ENCODE measurements around the gene RELL1. TPM values are rescaled to one million over a fixed set of nuclear protein-coding genes. Genes with fewer than 3 reads are reported as not detected.

RELL1 gene
- polyA plus RNA-seq, 1 donor from 2014 or later = 0.47 TPM

DNA sequence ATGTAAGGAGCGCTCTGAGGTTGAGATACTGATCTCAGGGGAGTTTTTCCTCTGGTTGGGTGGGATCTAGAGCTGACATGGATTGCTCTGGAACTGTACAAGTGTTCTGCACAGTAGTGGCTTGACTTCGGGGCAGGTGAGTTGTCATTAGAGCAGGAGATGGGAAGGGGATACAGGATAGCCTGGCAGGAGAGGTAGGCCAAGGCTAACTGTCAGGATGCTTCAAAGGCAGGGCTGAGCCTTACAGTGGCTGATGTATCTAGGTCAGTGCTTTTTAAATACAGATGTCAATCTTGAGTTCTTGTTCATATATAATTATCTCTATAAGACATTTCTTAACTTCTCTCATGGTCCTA is 43.5 kb upstream of the RELL1 start:
- Histone ChIP-seq H3K9ac (ENCODE audit: low read length) (no peak overlapping the region), H3K79me2 (replicated peaks; ENCODE audit: insufficient read depth, low read length) (no peaks in the 10 kb centered on the region), H2AFZ (ENCODE audit: low read depth, low read length) (no peak overlapping the region), H3K27ac (ENCODE audit: low read length) (no peak overlapping the region), H3K4me3 (ENCODE audit: low read length) (no peak overlapping the region), H3K9me3 (ENCODE audit: low read length) (no peaks in the 10 kb centered on the region), H3K4me2 (ENCODE audit: low read length) (no peak overlapping the region), H3K9me2 (ENCODE audit: insufficient read depth, low read length) (no peaks in the 10 kb centered on the region), H3K27me3 (ENCODE audit: insufficient read depth, low read depth, low read length) (no peaks in the 10 kb centered on the region), H4K20me1 (ENCODE audit: insufficient read depth) (no peaks in the 10 kb centered on the region), H3F3A (ENCODE audit: insufficient read depth, low read length, poor library complexity, severe bottlenecking) (no peaks in the 10 kb centered on the region), H3K36me3 (ENCODE audit: insufficient read depth, low read length) (no peaks in the 10 kb centered on the region)
- TF ChIP-seq, protein P1, sequence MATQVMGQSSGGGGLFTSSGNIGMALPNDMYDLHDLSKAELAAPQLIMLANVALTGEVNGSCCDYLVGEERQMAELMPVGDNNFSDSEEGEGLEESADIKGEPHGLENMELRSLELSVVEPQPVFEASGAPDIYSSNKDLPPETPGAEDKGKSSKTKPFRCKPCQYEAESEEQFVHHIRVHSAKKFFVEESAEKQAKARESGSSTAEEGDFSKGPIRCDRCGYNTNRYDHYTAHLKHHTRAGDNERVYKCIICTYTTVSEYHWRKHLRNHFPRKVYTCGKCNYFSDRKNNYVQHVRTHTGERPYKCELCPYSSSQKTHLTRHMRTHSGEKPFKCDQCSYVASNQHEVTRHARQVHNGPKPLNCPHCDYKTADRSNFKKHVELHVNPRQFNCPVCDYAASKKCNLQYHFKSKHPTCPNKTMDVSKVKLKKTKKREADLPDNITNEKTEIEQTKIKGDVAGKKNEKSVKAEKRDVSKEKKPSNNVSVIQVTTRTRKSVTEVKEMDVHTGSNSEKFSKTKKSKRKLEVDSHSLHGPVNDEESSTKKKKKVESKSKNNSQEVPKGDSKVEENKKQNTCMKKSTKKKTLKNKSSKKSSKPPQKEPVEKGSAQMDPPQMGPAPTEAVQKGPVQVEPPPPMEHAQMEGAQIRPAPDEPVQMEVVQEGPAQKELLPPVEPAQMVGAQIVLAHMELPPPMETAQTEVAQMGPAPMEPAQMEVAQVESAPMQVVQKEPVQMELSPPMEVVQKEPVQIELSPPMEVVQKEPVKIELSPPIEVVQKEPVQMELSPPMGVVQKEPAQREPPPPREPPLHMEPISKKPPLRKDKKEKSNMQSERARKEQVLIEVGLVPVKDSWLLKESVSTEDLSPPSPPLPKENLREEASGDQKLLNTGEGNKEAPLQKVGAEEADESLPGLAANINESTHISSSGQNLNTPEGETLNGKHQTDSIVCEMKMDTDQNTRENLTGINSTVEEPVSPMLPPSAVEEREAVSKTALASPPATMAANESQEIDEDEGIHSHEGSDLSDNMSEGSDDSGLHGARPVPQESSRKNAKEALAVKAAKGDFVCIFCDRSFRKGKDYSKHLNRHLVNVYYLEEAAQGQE (IDR thresholded peaks at IDR 0.05; ENCODE audit: borderline replicate concordance) = no peak
- TF ChIP-seq MXI1 (conservative IDR thresholded peaks at IDR 0.05; ENCODE audit: poor library complexity, severe bottlenecking) (no peak), EZH2 (IDR thresholded peaks at IDR 0.05; ENCODE audit: borderline replicate concordance, insufficient read depth, low read length, poor library complexity, severe bottlenecking) (no peak), TAF1 (IDR thresholded peaks at IDR 0.05; ENCODE audit: low read depth) (no peak), RAD21 (conservative IDR thresholded peaks at IDR 0.05) (no peak), EP300 (conservative IDR thresholded peaks at IDR 0.05; ENCODE audit: poor library complexity, severe bottlenecking) (no peak), SMC3 (conservative IDR thresholded peaks at IDR 0.05; ENCODE audit: poor library complexity) (no peak), POLR2AphosphoS5 (IDR thresholded peaks at IDR 0.05) (no peak)
- TF ChIP-seq, protein P2, sequence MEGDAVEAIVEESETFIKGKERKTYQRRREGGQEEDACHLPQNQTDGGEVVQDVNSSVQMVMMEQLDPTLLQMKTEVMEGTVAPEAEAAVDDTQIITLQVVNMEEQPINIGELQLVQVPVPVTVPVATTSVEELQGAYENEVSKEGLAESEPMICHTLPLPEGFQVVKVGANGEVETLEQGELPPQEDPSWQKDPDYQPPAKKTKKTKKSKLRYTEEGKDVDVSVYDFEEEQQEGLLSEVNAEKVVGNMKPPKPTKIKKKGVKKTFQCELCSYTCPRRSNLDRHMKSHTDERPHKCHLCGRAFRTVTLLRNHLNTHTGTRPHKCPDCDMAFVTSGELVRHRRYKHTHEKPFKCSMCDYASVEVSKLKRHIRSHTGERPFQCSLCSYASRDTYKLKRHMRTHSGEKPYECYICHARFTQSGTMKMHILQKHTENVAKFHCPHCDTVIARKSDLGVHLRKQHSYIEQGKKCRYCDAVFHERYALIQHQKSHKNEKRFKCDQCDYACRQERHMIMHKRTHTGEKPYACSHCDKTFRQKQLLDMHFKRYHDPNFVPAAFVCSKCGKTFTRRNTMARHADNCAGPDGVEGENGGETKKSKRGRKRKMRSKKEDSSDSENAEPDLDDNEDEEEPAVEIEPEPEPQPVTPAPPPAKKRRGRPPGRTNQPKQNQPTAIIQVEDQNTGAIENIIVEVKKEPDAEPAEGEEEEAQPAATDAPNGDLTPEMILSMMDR (IDR thresholded peaks at IDR 0.05; ENCODE audit: poor library complexity, severe bottlenecking) = no peak

DNA sequence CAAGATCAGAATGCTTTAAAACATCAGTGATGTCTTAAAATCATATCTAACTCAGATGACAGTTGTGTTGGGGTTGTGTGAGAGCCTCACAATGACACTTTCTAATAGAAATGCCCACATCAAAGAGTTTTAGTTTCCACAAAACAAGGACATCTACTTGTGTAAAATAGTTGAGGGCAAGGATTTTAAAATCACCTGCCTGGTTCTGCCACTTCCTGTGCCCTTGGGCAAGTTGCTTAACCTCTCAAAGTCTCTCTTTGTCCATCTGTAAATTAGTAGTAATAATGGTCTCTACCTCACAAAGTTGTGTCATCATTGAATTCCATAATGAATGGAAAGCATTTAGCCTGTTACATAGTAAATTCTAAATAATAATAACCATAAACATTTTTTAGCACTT is 41.9 kb upstream of the RELL1 start:
- Histone ChIP-seq H2AFZ (ENCODE audit: low read depth, low read length) (no peak overlapping the region), H3K4me2 (ENCODE audit: low read length) (no peak overlapping the region), H4K20me1 (ENCODE audit: insufficient read depth) (no peaks in the 10 kb centered on the region), H3K79me2 (replicated peaks; ENCODE audit: insufficient read depth, low read length) (no peaks in the 10 kb centered on the region), H3K9me2 (ENCODE audit: insufficient read depth, low read length) (no peaks in the 10 kb centered on the region), H3F3A (ENCODE audit: insufficient read depth, low read length, poor library complexity, severe bottlenecking) (no peaks in the 10 kb centered on the region), H3K27me3 (ENCODE audit: insufficient read depth, low read depth, low read length) (no peaks in the 10 kb centered on the region), H3K27ac (ENCODE audit: low read length) (no peak overlapping the region), H3K9ac (ENCODE audit: low read length) (no peak overlapping the region), H3K36me3 (ENCODE audit: insufficient read depth, low read length) (no peaks in the 10 kb centered on the region), H3K4me3 (ENCODE audit: low read length) (no peak overlapping the region), H3K9me3 (ENCODE audit: low read length) (no peaks in the 10 kb centered on the region)
- TF ChIP-seq SMC3 (conservative IDR thresholded peaks at IDR 0.05; ENCODE audit: poor library complexity) (no peak), RAD21 (conservative IDR thresholded peaks at IDR 0.05) (no peak), EZH2 (IDR thresholded peaks at IDR 0.05; ENCODE audit: borderline replicate concordance, insufficient read depth, low read length, poor library complexity, severe bottlenecking) (no peak), EP300 (conservative IDR thresholded peaks at IDR 0.05; ENCODE audit: poor library complexity, severe bottlenecking) (no peak), TAF1 (IDR thresholded peaks at IDR 0.05; ENCODE audit: low read depth) (no peak), MXI1 (conservative IDR thresholded peaks at IDR 0.05; ENCODE audit: poor library complexity, severe bottlenecking) (no peak), POLR2AphosphoS5 (IDR thresholded peaks at IDR 0.05) (no peak)
- TF ChIP-seq, protein P1 (IDR thresholded peaks at IDR 0.05; ENCODE audit: borderline replicate concordance) = no peak
- TF ChIP-seq, protein P2 (IDR thresholded peaks at IDR 0.05; ENCODE audit: poor library complexity, severe bottlenecking) = no peak

Measured in neural cell (in vitro differentiated cells).